ENCODE data around the gene OR10H3.
A peak's percentile ranks its signal among the peaks of the same experiment; 100 is the strongest.
"Not testable (repeated sequence)": the region's sequence is repeated elsewhere in the genome, so short reads cannot be mapped to it uniquely, and the experiment has no call there.

OR10H3 gene

DNA sequence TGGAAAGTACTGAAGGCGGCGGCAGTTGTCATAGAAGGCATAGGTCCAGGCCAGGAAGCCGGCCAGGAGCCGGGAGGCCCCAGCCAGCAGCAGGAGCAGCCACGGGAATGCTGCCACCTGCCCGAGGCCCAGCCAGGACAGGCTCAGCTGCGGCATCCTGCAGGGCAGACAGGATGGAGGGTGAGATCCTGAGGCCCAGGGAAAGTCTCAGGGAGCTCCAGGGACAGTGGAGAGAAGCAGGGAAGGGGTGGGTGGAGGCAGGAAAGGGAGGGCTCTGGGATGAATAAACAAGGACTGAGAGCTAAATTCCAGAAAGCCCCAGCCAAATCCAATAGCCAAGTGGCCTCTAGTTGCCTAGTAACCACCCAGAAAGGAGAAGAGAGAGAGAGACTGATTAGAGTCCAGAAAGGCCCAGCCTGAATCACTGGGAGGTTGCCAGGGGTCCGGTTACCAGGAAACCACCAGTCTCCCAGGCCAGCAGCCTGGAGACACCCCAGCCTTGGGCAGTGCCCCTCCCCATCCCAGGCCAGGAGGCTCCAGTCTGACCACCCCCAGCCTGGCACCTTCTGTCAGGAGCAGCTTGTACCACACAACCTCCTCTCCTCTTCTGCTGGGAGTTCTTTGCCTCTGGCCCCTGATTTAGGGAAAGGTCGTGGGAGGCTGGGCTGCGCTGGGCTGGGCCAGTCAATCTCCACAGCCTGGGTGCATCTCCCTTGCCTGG is 42.1 kb downstream of the OR10H3 start:
- no peak for DNase-seq

DNA sequence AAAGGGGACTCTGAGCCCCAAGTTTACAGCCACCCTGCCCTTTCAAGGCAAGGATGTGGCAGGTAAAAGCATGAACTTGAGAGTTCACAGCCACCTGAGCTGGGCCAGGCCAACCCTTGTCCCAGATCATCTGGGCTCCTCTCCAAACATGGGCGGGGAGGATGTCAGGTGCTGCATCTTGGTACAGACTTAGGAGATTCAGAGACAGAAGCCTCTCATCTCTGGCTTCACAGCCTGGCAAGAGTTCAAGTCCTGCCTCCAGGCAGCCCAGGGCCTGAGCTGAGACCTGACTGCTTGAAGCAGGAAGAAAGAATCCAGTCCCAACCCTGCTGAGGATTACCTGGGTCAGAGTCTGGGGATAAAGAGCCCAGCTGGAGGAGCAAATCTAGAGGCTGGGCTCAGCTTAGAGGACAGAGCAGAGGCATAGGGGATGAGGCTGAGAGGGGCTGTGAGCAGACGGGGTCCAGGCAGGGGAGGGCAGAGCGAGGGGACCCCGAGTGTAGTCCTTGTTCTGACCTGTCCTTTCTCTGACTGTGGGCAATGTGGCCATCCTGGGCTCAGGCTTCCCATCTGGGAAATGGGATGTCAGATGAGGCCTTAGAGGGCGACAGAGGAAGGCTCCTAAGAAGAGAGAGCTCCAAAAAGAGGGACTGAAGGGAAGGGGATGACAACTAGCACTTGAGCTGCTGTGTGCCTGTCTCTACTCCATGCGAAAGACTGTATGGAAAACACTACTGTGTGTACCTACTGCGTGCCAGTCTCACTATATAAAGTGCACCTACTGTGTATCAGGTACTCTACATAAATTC is 43.0 kb downstream of the OR10H3 start:
- peak; percentile 53 for DNase-seq

DNA sequence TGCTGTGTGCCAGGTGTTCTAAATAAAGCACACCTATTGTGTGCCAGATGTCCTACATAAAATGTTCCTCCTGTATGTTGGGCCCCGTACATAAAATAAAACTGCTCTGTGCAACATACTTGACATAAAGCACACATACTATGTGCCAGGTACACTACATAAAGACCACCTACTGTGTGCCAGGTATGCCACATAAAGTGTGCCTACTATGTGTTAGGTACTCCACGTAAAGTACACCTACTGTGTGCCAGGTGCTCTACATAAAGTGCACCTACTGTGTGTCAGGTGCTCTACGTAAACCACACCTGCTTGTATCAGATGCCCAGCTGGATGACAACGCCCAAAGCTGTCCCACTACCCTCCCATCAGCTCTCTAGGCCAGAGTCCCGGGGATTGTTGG is 43.9 kb downstream of the OR10H3 start:
- DNase-seq, result no peak

DNA sequence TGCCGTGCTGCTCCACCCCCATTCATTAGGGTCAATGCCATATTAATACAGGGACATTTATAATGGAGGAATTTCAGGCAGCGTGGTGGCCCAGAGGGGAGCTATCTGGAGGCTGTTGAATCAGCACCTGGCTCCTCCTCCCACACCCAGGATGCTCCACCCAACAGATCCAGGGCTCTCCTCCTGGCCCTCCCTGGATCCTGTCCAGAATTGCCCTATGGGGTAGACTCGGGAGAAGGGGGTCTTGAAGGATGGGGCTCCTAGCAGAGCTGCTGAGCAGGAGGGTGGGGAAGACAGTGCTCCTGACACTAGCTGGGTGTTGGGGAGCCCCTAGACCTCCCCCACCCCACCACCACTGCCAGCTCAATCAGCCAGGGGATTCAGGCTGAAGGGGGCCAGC is 44.4 kb downstream of the OR10H3 start:
- no peak for DNase-seq

DNA sequence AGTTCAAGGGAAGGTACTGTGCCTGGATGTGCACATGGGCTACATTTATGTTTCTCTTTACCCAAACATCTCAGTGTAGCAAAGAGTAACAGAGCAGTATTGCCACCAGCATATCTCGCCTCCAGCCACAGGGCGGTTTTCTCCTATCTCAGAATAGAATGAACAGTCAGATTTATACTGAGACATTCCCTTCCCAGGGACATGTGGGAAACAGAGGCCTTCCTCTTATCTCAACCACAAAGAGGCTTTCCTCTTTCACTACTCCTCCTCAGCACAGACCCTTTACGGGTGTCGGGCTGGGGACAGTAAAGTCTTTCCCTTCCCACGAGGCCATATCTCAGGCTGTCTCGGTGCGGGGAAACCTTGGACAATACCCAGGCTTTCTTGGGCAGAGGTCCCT is 45.1 kb downstream of the OR10H3 start:
- not testable (repeated sequence) for DNase-seq

DNA sequence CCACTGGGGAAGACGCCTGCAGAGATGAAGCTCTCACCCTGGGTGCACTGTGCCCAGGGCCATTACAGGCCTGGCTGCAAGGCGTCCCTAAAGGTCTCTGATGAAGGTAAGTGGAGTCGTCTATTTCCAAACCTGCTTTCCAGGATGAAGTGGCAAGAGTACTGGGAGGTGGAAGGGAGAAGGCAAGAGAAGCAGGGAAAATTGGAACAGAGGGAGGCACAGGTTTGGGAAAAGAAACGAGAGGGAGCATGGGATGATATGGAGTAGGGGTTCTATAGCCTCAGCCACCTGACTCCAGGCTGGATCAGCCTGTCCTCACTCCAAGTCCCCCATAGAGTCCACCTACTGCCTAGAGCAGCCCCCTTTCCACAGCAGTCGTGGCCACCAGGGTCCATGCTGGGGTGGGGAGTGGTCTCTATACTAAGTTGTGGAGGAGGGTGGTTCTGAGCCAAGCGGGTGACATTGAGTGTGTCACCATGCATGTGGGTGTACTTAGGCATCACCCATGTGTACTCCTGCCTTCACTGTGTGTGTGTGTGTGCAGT is 49.9 kb downstream of the OR10H3 start, which contains the start of gene OR10H5:
TSS of gene OR10H5 (plus strand) at position 51 of the 545 bp plus-strand sequence. CDS start 6,388 bp downstream, outside the sequence.
- DNase-seq, result no peak

DNA sequence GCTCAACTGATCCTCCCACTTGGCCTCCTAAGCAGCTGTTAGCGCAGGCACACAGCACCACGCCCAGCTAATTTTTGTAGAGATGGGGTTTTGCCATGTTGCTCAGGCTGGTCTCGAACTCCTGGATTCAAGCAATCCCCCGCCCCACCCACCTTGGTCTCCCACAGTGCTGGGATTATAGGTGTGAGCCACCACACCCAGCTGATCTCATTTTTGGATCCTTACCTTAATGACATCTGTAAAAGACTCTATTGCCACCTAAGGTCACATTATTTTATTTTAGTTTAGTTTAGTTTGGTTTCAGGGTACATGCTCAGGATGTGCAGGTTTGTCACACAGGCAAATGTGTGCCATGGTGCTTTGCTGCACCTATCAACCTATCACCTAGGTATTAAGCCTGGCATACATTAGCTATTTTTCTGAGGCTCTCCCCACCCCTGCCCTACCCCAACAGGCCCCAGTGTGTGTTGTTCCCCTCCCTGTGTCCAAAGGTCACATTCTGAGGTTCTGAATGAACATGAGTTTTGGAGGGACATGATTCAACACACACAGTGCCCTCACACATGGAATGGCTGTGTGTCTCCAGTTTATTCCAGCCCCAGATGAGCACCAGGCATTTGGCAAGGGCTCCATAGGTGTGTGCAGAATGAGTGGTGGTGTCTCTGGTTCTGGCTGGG is 50.9 kb downstream of the OR10H3 start:
- DNase-seq, result no peak

DNA sequence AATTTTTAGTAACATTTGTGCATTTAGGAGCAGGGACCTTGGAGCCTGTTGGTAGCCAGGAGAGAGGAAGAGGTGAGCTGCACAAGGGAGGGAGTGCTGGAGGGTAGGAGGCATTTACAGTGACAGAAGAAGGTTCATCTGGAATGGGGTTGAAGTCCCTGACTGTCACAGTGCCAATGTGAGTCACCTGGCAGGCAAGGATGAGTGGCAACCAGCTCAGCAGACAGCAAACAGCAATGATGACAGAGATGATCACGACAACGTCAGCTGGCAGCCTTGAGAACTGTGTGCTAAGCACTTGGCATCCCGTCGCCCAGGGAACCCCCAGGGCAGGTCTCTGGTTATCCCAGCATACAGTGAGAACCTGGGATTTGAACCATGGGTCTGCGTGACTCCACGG is 52.3 kb downstream of the OR10H3 start:
- DNase-seq, result no peak

Measured in activated CD8-positive, alpha-beta memory T cell treated with anti-CD3 and anti-CD28 coated beads for 24 hours (primary cell).